Prostate gland (tissue), 2 donors: ENCODE data around the gene SULT1C3.

Experiments used
- POLR2A ChIP-seq: fragments of 450-650 bp; IDR thresholded peaks from one replicate; pipeline ENCODE4 v1.6.1; 2016; ENCODE audit warnings: antibody characterized with exemption, mild to moderate bottlenecking
- POLR2AphosphoS5 ChIP-seq: sonication (generic); formaldehyde crosslinking; IDR thresholded peaks from one replicate; pipeline ENCODE4 v1.6.1; 2017; ENCODE audit warnings: antibody characterized with exemption
- TF ChIP-seq, protein P1 (sequence below), 4 experiments: fragments of 200-600 bp in 2 of 4; fragments of 450-650 bp in 2 of 4; sonication (generic) in 2 of 4; IDR thresholded peaks; 1 replicate in 3 of 4; 2 replicates in 1 of 4; pipeline ENCODE4 v1.5.1; 2016 to 2019; ENCODE audit warnings: antibody characterized with exemption in 4 of 4, mild to moderate bottlenecking in 2 of 4, moderate library complexity in 2 of 4

DNA sequence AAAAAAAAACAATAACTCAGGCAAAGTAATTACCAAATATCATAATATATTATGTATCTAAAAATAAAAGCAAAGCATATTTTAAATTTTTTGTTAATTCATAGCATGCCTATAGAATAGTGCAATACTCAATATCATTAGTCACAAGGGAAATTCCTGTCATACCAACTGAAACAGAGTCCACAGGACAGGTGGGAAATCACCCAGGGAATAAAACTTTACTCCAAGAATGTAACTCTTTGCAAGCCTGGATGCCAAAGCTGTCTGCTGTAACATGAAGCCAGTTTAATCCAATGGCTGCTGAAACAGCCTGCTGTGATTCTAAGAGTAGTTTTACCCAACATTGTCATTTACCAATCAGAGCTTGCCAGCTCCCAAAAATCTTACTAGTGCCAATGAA is 40.0 kb upstream of the SULT1C3 start:
- no peak for TF ChIP-seq POLR2A
- TF ChIP-seq POLR2AphosphoS5, result no peak
- TF ChIP-seq, protein P1, sequence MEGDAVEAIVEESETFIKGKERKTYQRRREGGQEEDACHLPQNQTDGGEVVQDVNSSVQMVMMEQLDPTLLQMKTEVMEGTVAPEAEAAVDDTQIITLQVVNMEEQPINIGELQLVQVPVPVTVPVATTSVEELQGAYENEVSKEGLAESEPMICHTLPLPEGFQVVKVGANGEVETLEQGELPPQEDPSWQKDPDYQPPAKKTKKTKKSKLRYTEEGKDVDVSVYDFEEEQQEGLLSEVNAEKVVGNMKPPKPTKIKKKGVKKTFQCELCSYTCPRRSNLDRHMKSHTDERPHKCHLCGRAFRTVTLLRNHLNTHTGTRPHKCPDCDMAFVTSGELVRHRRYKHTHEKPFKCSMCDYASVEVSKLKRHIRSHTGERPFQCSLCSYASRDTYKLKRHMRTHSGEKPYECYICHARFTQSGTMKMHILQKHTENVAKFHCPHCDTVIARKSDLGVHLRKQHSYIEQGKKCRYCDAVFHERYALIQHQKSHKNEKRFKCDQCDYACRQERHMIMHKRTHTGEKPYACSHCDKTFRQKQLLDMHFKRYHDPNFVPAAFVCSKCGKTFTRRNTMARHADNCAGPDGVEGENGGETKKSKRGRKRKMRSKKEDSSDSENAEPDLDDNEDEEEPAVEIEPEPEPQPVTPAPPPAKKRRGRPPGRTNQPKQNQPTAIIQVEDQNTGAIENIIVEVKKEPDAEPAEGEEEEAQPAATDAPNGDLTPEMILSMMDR (IDR thresholded peaks at IDR 0.05), result no peak
